Bronchial epithelial cell (primary cell): ENCODE measurements around the gene CAMSAP1. TPM values are rescaled to one million over a fixed set of nuclear protein-coding genes. Genes with fewer than 3 reads are reported as not detected.
"Not testable (repeated sequence)": the region's sequence is repeated elsewhere in the genome, so short reads cannot be mapped to it uniquely, and the experiment has no call there.

ENCODE experiments used
- DNase-seq: peaks from one replicate; pipeline ENCODE4 v3.0.0-alpha.2; 2010; ENCODE audit warnings: low read depth
- FAIRE-seq: peaks from 2 replicates; lab custom pipeline; 2011; peaks lifted over from hg19 to GRCh38; lab: Jason Lieb, UNC
- H3K27me3 ChIP-seq: 2 replicates; pipeline ENCODE4 v1.5.1; 2011; ENCODE audit warnings: low read length; ENCODE audit not compliant: control insufficient read depth, insufficient read depth
- H3K36me3 ChIP-seq: 2 replicates; pipeline ENCODE4 v1.5.1; 2011; ENCODE audit warnings: low read length; ENCODE audit not compliant: control insufficient read depth, insufficient read depth
- H3K4me3 ChIP-seq: 2 replicates; pipeline ENCODE4 v1.5.1; 2011; ENCODE audit warnings: mild to moderate bottlenecking, low read depth, low read length, control low read depth
- CTCF ChIP-seq: IDR thresholded peaks from 2 replicates; pipeline ENCODE4 v1.5.1; 2011; ENCODE audit warnings: mild to moderate bottlenecking, moderate library complexity, low read length, control low read depth, inconsistent platforms; ENCODE audit not compliant: insufficient read depth, severe bottlenecking
- total RNA-seq: library from RNA; depleted of rRNA; stranded (reverse); fragments of >200 nt; gene quantifications from 2 replicates; pipeline ENCODE4 v1.2.1, GENCODE V29; 2014

The CAMSAP1 gene
- total RNA-seq, 1 donor from 2014 or later: 23.2 TPM

- FAIRE-seq: no peak
- H3K27me3 ChIP-seq: no peaks in the 10 kb centered on the region
- no peaks in the 10 kb centered on the region for H3K36me3 ChIP-seq
- no peak overlapping the region for H3K4me3 ChIP-seq
- no peak for TF ChIP-seq CTCF
- no peak for DNase-seq
Measured at GRCh38 chr9:135898634-135899407, 8.5 kb downstream of the CAMSAP1 start.

- Histone ChIP-seq H3K4me3 (no peak overlapping the region), H3K36me3 (no peaks in the 10 kb centered on the region), H3K27me3 (no peaks in the 10 kb centered on the region)
- no peak for TF ChIP-seq CTCF
- no peak for DNase-seq
- FAIRE-seq: no peak
Measured at GRCh38 chr9:135896626-135897025, 10.7 kb downstream of the CAMSAP1 start.

- Histone ChIP-seq H3K4me3 (no peak overlapping the region), H3K36me3 (no peaks in the 10 kb centered on the region), H3K27me3 (no peaks in the 10 kb centered on the region)
- DNase-seq: no peak
- no peak for FAIRE-seq
- no peak for TF ChIP-seq CTCF
Measured at GRCh38 chr9:135896205-135896604, 11.1 kb downstream of the CAMSAP1 start.

GRCh38 chr9:135895202-135895848 is 12.0 kb downstream of the CAMSAP1 start:
- Histone ChIP-seq H3K36me3 (no peaks in the 10 kb centered on the region), H3K4me3 (no peak overlapping the region), H3K27me3 (no peaks in the 10 kb centered on the region)
- TF ChIP-seq CTCF: no peak
- FAIRE-seq: no peak
- DNase-seq: no peak

DNA sequence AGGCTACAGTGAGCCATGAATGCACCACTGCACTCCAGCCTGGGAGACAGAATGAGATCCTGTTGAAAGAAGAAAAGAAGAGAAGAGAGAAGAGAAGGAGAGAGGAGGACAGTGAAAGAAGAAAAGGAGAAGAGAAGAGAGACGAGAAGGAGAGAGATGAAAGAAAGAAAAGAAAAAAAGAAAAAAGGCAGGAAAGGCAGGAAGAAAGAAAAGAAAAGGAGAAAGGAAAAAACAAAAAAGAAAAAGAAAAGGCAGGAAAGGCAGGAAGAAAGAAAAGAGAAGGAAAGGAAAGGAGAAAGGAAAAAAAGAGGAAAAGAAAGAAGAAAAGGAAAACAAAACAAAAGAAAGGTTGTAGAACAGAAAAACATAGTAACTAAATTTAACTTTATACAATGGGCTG is 14.2 kb downstream of the CAMSAP1 start:
- H3K36me3 ChIP-seq: no peaks in the 10 kb centered on the region
- no peak for TF ChIP-seq CTCF
- H3K4me3 ChIP-seq: no peak overlapping the region
- H3K27me3 ChIP-seq: no peaks in the 10 kb centered on the region
- FAIRE-seq (no peak), DNase-seq (no peak)

- FAIRE-seq, H3K4me3 ChIP-seq, H3K36me3 ChIP-seq, DNase-seq, H3K27me3 ChIP-seq: not testable (repeated sequence)
Measured at GRCh38 chr9:135892327-135892726, 15.0 kb downstream of the CAMSAP1 start.
